Pancreas (tissue), 10 donors: ENCODE measurements around the gene ATXN7L2. TPM values are rescaled to one million over a fixed set of nuclear protein-coding genes. Genes with fewer than 3 reads are reported as not detected.

Experiments used
- ATAC-seq, 4 donors: fragments of 200-7000 bp; cut with Tn5 transposase; one replicate each; pipeline versions ENCODE4 v1.8.0 to v1.9.1; 2020; ENCODE audit warnings: mild to moderate bottlenecking in 4 of 4, moderate library complexity in 4 of 4
- DNase-seq, 6 donors: peaks; one replicate each; pipeline ENCODE4 v3.0.0-alpha.2; 2020
- FAIRE-seq: peaks from 2 replicates; lab custom pipeline; 2012; peaks lifted over from hg19 to GRCh38; lab: Jason Lieb, UNC
- H3K27ac ChIP-seq, 4 donors: fragments of 200-600 bp; sonication (generic); 1 replicate in 3 of 4; 2 replicates in 1 of 4; pipeline versions ENCODE4 v1.5.0 to v1.8.0; 2020
- H3K27me3 ChIP-seq, 4 donors: fragments of 200-600 bp; one replicate each; pipeline ENCODE4 v1.8.0; 2021
- H3K36me3 ChIP-seq, 3 donors: fragments of 200-600 bp; sonication (generic) in 1 of 3; one replicate each; pipeline versions ENCODE4 v1.5.0 to v1.8.0; 2020 to 2021
- H3K4me1 ChIP-seq, 3 donors: fragments of 200-600 bp; one replicate each; pipeline ENCODE4 v1.8.0; 2021
- H3K4me3 ChIP-seq, 4 donors: fragments of 200-600 bp; sonication (generic) in 2 of 4; one replicate each; pipeline versions ENCODE4 v1.5.0 to v1.8.0; 2020 to 2021
- H3K9me3 ChIP-seq, 4 donors: fragments of 200-600 bp; one replicate each; pipeline ENCODE4 v1.8.0; 2021
- WGBS, 2 donors: extraction: QIAGEN DNeasy Blood & Tissue Kit; methylation state at CpG; one replicate each; pipeline ENCODE4 v1.1.7; 2013; 5-methylcytosine and 5-hydroxymethylcytosine counted together
- intact Hi-C, 3 donors: fragments of 100-400 bp; cut with DNase I; formaldehyde crosslinking; loops; one replicate each; pipeline versions ENCODE4 v1.11.1 to v1.14.2; 2022
- polyA plus RNA-seq, 2 donors: library from polyadenylated mRNA; stranded (reverse); fragments of 200-250 nt; gene quantifications; one replicate each; pipeline ENCODE4 v1.2.3, GENCODE V29; 2013
- total RNA-seq, 6 donors: library from RNA; stranded (reverse); fragmentation: NEBNext Ultra II Directional in 4 of 6; extraction: Animal tissue kit (Norgen Biotek cat#: 25700) in 4 of 6; gene quantifications; one replicate each; pipeline versions ENCODE4 v1.2.1 to v1.2.4, GENCODE V29; 2021 to 2023
- TF ChIP-seq, protein P1 (sequence below), 4 donors: fragments of 200-600 bp; sonication (generic) in 3 of 4; IDR thresholded peaks; one replicate each; pipeline versions ENCODE4 v1.5.0 to v1.8.0; 2021; ENCODE audit warnings: antibody characterized with exemption in 4 of 4
- donor health status: healthy with polysubstance abuse.
- donor health status: DM: no; HTN: no; CAD: no; lungs with moderate emphysema.
- donor health status: DM: no; HTN: no; CAD: no.
- donor health status: control.
- donor health status: control.
- donor health status: Bipolar disorder and iron deficiency.
- donor health status: DM: yes; HTN: yes; CAD: no.
- donor health status: DM: no; HTN: no; CAD: no.
- donor health status: DM: no; HTN: no; CAD: no.
- donor health status: DM: yes; HTN: yes; CAD: no.

The ATXN7L2 gene
- total and polyA plus RNA-seq, 8 donors = 1.1 to 15.7 (median 1.9) TPM

DNA sequence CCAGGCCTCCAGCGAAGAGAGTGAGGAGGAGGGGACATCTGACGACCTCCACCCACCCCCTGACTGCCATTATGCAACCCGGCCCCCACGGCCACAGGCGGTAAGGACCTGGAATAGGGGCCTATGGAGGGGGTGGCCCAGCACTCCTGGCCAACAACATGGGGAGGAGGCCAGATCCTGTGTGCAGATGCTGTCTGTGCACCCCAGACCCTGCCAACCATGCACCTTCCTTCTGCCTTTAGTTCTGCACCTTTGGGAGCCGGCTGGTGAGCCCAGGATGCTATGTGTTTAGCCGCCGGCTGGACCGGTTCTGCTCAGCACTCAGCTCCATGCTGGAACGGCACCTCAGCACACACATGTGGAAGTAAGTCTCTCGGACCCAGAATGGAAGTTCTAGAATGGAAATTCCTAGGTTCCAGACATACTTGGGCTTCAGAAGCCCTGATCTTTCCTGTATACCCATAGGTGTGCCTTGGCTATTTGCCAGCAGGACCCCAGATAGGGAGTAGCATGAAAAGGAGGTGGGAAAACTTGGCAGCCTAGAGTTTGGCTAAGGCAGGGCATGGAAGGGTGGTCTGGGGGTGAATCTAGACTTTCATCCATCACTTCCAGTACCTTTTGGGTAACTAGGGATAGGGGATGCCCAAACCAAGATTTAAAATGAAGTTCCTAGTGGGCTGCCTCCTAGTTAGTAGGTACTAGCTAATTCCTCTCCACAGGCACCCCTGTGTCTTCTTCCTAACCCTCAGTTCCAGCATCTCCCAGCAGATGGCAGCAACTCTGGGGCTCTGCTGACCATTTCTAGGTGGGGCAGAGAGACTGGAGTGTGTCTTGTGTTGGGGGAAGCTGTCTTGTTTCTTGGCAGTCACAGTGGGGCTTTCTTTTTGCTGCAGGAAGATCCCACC, 6.6 kb downstream of the ATXN7L2 start:
- no peak overlapping the region for H3K27ac ChIP-seq
- FAIRE-seq (no peak), ATAC-seq (peak in 3 of 4 donors; percentile 51 to 61 (median 59)), DNase-seq (peak in 5 of 6 donors; percentile 48 to 78 (median 74))
- no peaks in the 10 kb centered on the region for H3K27me3 ChIP-seq
- WGBS, 2 donors = 75 to 77% methylated on average over 11 of the region's 11 CpGs
- H3K4me3 ChIP-seq = no peak overlapping the region
- H3K9me3 ChIP-seq = no peaks in the 10 kb centered on the region
- TF ChIP-seq, protein P1, sequence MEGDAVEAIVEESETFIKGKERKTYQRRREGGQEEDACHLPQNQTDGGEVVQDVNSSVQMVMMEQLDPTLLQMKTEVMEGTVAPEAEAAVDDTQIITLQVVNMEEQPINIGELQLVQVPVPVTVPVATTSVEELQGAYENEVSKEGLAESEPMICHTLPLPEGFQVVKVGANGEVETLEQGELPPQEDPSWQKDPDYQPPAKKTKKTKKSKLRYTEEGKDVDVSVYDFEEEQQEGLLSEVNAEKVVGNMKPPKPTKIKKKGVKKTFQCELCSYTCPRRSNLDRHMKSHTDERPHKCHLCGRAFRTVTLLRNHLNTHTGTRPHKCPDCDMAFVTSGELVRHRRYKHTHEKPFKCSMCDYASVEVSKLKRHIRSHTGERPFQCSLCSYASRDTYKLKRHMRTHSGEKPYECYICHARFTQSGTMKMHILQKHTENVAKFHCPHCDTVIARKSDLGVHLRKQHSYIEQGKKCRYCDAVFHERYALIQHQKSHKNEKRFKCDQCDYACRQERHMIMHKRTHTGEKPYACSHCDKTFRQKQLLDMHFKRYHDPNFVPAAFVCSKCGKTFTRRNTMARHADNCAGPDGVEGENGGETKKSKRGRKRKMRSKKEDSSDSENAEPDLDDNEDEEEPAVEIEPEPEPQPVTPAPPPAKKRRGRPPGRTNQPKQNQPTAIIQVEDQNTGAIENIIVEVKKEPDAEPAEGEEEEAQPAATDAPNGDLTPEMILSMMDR (IDR thresholded peaks at IDR 0.05) = peak; percentile 70 to 80 (median 70)
- no peaks in the 10 kb centered on the region for H3K36me3 ChIP-seq
- intact Hi-C loops = loop anchor here in 1 of 3 donors (5.0 kb wide), 1 partner anchor 42 kb away; no protein-coding TSS in a partner anchor
- H3K4me1 ChIP-seq = peaks cover 0 to 7% (median 6%) of the 10 kb centered on the region in 3 donors

DNA sequence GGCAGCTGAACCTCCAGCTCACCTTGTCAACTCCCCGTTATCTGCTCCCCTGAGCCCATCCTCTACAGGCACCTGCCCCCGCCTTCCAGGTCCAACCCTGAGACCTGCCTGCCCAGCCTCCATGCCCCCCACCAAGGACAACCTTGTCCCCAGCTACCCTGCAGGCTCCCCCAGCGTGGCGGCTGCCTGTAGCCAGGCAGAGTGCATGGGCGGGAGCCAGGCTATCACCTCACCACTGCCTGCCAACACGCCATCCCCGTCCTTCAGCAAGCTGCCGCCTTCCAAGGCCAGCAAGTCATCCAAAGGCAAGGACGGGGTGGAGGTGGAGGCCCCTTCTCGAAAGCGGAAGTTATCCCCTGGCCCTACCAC, 7.2 kb downstream of the ATXN7L2 start:
- H3K4me3 ChIP-seq = no peak overlapping the region
- peaks cover 0 to 1% (median under 1%) of the 10 kb centered on the region in 3 donors for H3K36me3 ChIP-seq
- DNase-seq (peak in 1 of 6 donors; percentile 45), FAIRE-seq (no peak), ATAC-seq (no peak)
- H3K27ac ChIP-seq = no peak overlapping the region
- H3K9me3 ChIP-seq = no peaks in the 10 kb centered on the region
- no peaks in the 10 kb centered on the region for H3K27me3 ChIP-seq
- WGBS, 2 donors = 70 to 72% methylated on average over 11 of the region's 11 CpGs
- H3K4me1 ChIP-seq = peaks cover 0 to 7% (median 6%) of the 10 kb centered on the region in 3 donors
- TF ChIP-seq, protein P1 (IDR thresholded peaks at IDR 0.05) = no peak
- intact Hi-C loops = loop anchor here in 1 of 3 donors (5.0 kb wide), 1 partner anchor 41 kb away; no protein-coding TSS in a partner anchor

DNA sequence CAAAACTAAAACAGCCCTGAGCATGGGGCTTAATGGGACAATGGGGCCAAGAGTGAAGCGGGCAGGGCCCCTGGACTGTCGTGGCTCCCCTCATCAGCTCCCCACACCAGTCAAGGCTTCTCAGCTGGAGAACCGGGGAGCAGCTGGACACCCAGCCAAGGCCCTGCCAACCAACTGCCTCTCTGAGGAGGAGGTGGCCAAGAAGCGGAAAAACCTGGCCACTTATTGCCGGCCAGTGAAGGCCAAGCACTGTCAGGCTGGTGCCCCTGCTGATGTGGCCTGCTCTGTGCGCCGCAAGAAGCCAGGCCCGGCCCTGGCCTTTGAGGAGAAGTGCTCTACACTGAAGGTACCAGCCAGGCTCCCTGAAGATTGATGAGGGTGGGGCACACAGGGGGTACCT, 7.7 kb downstream of the ATXN7L2 start:
- Histone ChIP-seq H3K9me3 (no peaks in the 10 kb centered on the region), H3K36me3 (peaks cover 0 to 6% (median 3%) of the 10 kb centered on the region in 3 donors), H3K4me1 (peaks cover 0 to 7% (median 6%) of the 10 kb centered on the region in 3 donors), H3K27ac (no peak overlapping the region), H3K4me3 (no peak overlapping the region), H3K27me3 (no peaks in the 10 kb centered on the region)
- WGBS, 2 donors = 86 to 91% methylated on average over 8 of the region's 8 CpGs
- ATAC-seq = no peak
- intact Hi-C loops = loop anchor here in 1 of 3 donors (5.0 kb wide), 1 partner anchor 41 kb away; no protein-coding TSS in a partner anchor
- FAIRE-seq = no peak
- TF ChIP-seq, protein P1 (IDR thresholded peaks at IDR 0.05) = no peak
- DNase-seq = no peak

DNA sequence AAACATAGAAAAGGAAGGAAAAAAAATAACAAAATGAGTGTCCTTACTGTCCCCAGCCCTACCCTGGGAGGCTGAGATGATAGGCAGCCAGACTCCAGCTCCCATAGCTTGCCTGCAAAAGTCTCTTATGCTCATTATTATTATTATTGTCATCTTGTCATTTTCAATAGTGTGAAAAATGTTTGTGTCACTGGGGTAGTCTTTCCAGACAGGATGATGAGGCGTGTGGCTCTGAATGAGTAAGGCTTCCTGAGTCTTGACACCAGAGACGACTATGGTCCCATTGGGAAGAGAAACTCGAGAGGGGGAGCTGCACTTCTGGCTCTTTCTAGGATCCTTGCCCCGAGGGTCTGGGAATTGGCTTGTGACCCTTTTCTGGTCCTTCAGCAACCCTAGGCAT, 9.1 kb downstream of the ATXN7L2 start:
- peaks cover 0 to 10% (median 3%) of the 10 kb centered on the region in 3 donors for H3K36me3 ChIP-seq
- FAIRE-seq = no peak
- no peak for DNase-seq
- H3K4me1 ChIP-seq = peaks cover 0 to 7% (median 6%) of the 10 kb centered on the region in 3 donors
- intact Hi-C loops = loop anchor here in 1 of 3 donors (5.0 kb wide), 1 partner anchor 40 kb away; no protein-coding TSS in a partner anchor
- 67 to 78% methylated on average over 4 of the region's 4 CpGs for WGBS, 2 donors
- TF ChIP-seq, protein P1 (IDR thresholded peaks at IDR 0.05) = no peak
- no peak overlapping the region for H3K4me3 ChIP-seq
- H3K27me3 ChIP-seq = no peaks in the 10 kb centered on the region
- no peaks in the 10 kb centered on the region for H3K9me3 ChIP-seq
- H3K27ac ChIP-seq = no peak overlapping the region
- ATAC-seq = no peak
